GM23248 (cell line): Measurements from ENCODE around the gene ARL17A. TPM values are rescaled to one million over a fixed set of nuclear protein-coding genes. Genes with fewer than 3 reads are reported as not detected.
"Not testable (repeated sequence)": the region's sequence is repeated elsewhere in the genome, so short reads cannot be mapped to it uniquely, and the experiment has no call there.

Experiments used
- DNase-seq: peaks from one replicate; pipeline ENCODE4 v3.0.0-alpha.2; 2015
- H2AFZ ChIP-seq: fragments of 200-600 bp; sonication (generic); 2 replicates; pipeline ENCODE4 v1.6.1; 2016; ENCODE audit warnings: antibody characterized with exemption
- H3F3A ChIP-seq: fragments of 200-600 bp; sonication (generic); 2 replicates; pipeline ENCODE4 v1.6.1; 2016; ENCODE audit warnings: mild to moderate bottlenecking, antibody characterized with exemption, mixed run types; ENCODE audit not compliant: insufficient read depth
- H3K27ac ChIP-seq: fragments of 200-600 bp; sonication (generic); 2 replicates; pipeline ENCODE4 v1.5.1; 2016; ENCODE audit warnings: mild to moderate bottlenecking
- H3K27me3 ChIP-seq: fragments of 200-600 bp; sonication (generic); replicated peaks from 2 replicates; pipeline ENCODE4 v1.6.1; 2016; ENCODE audit warnings: mild to moderate bottlenecking; ENCODE audit not compliant: insufficient read depth
- H3K36me3 ChIP-seq: fragments of 200-600 bp; sonication (generic); 2 replicates; pipeline ENCODE4 v1.6.1; 2016; ENCODE audit warnings: low read depth, mild to moderate bottlenecking
- H3K4me1 ChIP-seq: fragments of 200-600 bp; sonication (generic); 2 replicates; pipeline ENCODE4 v1.6.1; 2016; ENCODE audit warnings: mild to moderate bottlenecking; ENCODE audit not compliant: insufficient read depth
- H3K4me2 ChIP-seq: fragments of 200-600 bp; sonication (generic); one replicate; pipeline ENCODE4 v1.6.1; 2016; ENCODE audit warnings: mild to moderate bottlenecking; ENCODE audit not compliant: unreplicated experiment
- H3K4me3 ChIP-seq: fragments of 200-600 bp; sonication (generic); 2 replicates; pipeline ENCODE4 v1.5.1; 2016; ENCODE audit warnings: mild to moderate bottlenecking
- H3K79me2 ChIP-seq: fragments of 200-600 bp; sonication (generic); 2 replicates; pipeline ENCODE4 v1.6.1; 2016; ENCODE audit warnings: mild to moderate bottlenecking; ENCODE audit not compliant: insufficient read depth
- H3K9ac ChIP-seq: fragments of 200-600 bp; sonication (generic); 2 replicates; pipeline ENCODE4 v1.6.1; 2016; ENCODE audit warnings: mild to moderate bottlenecking
- H3K9me2 ChIP-seq: fragments of 200-600 bp; sonication (generic); 2 replicates; pipeline ENCODE4 v1.6.1; 2016; ENCODE audit warnings: mixed run types, mild to moderate bottlenecking, moderate library complexity; ENCODE audit not compliant: insufficient read depth
- H3K9me3 ChIP-seq: fragments of 200-600 bp; sonication (generic); one replicate; pipeline ENCODE4 v1.6.1; 2017; ENCODE audit warnings: low read depth
- H4K20me1 ChIP-seq: fragments of 200-600 bp; sonication (generic); 2 replicates; pipeline ENCODE4 v1.6.0; 2016; ENCODE audit not compliant: insufficient read depth
- WGBS, 2 experiments: methylation state at CpG; one replicate each; pipeline ENCODE4 v1.1.6; 2015 to 2017; ENCODE audit warnings: low lambda C conversion rate in 2 of 2, low coverage in 1 of 2; ENCODE audit errors: missing lambda C conversion rate in 2 of 2; 5-methylcytosine and 5-hydroxymethylcytosine counted together
- in situ Hi-C: fragments of 300-500 bp; cut with MboI; formaldehyde crosslinking; loops from 2 replicates; pipeline ENCODE4 v1.15.0; 2020
- polyA plus RNA-seq: library from polyadenylated mRNA; unstranded; fragments of >200 nt; fragmentation: Nextera tagmentation; extraction: Ambion mirVana; gene quantifications from 2 replicates; pipeline ENCODE4 v1.2.1, GENCODE V29; 2016
- small RNA-seq: library from RNA; depleted of rRNA; stranded (forward); fragments of <200 nt; gene quantifications from one replicate; pipeline ENCODE3, GENCODE V24; 2014; ENCODE audit warnings: low read depth, low replicate concordance
- total RNA-seq: library from RNA; depleted of rRNA; stranded (reverse); fragments of >200 nt; shearing (Covaris generic); gene quantifications from 2 replicates; pipeline ENCODE4 v1.2.3, GENCODE V29; 2014; rRNA removed

Gene ARL17A
- total and polyA plus RNA-seq, 2 experiments from 2014 or later, result 3.8 to 6.6 TPM

- H3K27me3 ChIP-seq, H3K36me3 ChIP-seq, H3F3A ChIP-seq, H3K27ac ChIP-seq, H3K9me2 ChIP-seq, H3K4me3 ChIP-seq, H3K9ac ChIP-seq, H3K4me2 ChIP-seq, H3K4me1 ChIP-seq, H3K9me3 ChIP-seq, DNase-seq, H4K20me1 ChIP-seq, H2AFZ ChIP-seq, H3K79me2 ChIP-seq: not testable (repeated sequence)
- in situ Hi-C loops, result loop anchor here (25.0 kb wide), 1 partner anchor 188 kb away; the partner anchor contains the start of gene LRRC37A
- 88% methylated on average over 1 of the region's 2 CpGs; no CpG with 5 or more reads in 1 of the 2 experiments for WGBS, 2 experiments
These were observed 103.9 kb downstream of the ARL17A start for GRCh38 chr17:46475583-46475982.

- in situ Hi-C loops, result not testable (repeated sequence)
These were observed 105.0 kb downstream of the ARL17A start for GRCh38 chr17:46474489-46474888.

GRCh38 chr17:46467618-46468017, 111.9 kb downstream of the ARL17A start:
- H2AFZ ChIP-seq, H3K27me3 ChIP-seq, DNase-seq, H3K4me1 ChIP-seq, H3K9me3 ChIP-seq, H3K9ac ChIP-seq, H4K20me1 ChIP-seq, H3K79me2 ChIP-seq, H3K36me3 ChIP-seq, H3K4me3 ChIP-seq, H3K27ac ChIP-seq, in situ Hi-C loops, H3F3A ChIP-seq, H3K4me2 ChIP-seq, H3K9me2 ChIP-seq: not testable (repeated sequence)
- WGBS, 2 experiments, result 51 to 54% methylated on average over 4 of the region's 5 CpGs

More at GRCh38 chr17:46474489-46474888, 105.0 kb downstream of the ARL17A start:
- not testable (repeated sequence) for H3K79me2 ChIP-seq, H3K9me2 ChIP-seq, DNase-seq, H3K9ac ChIP-seq, H3K4me1 ChIP-seq, H3K9me3 ChIP-seq, H3K4me3 ChIP-seq, H4K20me1 ChIP-seq, H3F3A ChIP-seq, H3K36me3 ChIP-seq, H3K27ac ChIP-seq, H2AFZ ChIP-seq, H3K27me3 ChIP-seq, H3K4me2 ChIP-seq
- WGBS, 2 experiments, result no CpG with 5 or more reads among the region's 3 CpGs

Small RNA genes lying within 50 kb of the gene (small RNA-seq; reads per million reads assigned to genes)
- gene RN7SL199P, result not detected

Other genes with a start within 250 kb of the ARL17A start
- 2.6 and 20.1 TPM in 2 replicates for gene ARL17B, start 217.9 kb downstream of the ARL17A start, total RNA-seq
- gene ARL17B, start 217.9 kb downstream of the ARL17A start, polyA plus RNA-seq, result 11.9 and 14.4 TPM in 2 replicates
- 6.1 and 6.7 TPM in 2 replicates for gene LRRC37A2, start 67.2 kb downstream of the ARL17A start, total RNA-seq
- gene LRRC37A2, start 67.2 kb downstream of the ARL17A start, polyA plus RNA-seq, result 4.1 and 5.6 TPM in 2 replicates
- gene NSF, start 11.0 kb upstream of the ARL17A start, total RNA-seq, result 44.9 and 48.2 TPM in 2 replicates
- gene NSF, start 11.0 kb upstream of the ARL17A start, polyA plus RNA-seq, result 43.5 and 44.2 TPM in 2 replicates
- gene WNT3, start 239.0 kb upstream of the ARL17A start, total RNA-seq, result 1.5 and 3.0 TPM in 2 replicates
- gene WNT3, start 239.0 kb upstream of the ARL17A start, polyA plus RNA-seq, result 1.7 and 2.1 TPM in 2 replicates